Measurements from ENCODE around the gene GFI1B.

Gene GFI1B

DNA sequence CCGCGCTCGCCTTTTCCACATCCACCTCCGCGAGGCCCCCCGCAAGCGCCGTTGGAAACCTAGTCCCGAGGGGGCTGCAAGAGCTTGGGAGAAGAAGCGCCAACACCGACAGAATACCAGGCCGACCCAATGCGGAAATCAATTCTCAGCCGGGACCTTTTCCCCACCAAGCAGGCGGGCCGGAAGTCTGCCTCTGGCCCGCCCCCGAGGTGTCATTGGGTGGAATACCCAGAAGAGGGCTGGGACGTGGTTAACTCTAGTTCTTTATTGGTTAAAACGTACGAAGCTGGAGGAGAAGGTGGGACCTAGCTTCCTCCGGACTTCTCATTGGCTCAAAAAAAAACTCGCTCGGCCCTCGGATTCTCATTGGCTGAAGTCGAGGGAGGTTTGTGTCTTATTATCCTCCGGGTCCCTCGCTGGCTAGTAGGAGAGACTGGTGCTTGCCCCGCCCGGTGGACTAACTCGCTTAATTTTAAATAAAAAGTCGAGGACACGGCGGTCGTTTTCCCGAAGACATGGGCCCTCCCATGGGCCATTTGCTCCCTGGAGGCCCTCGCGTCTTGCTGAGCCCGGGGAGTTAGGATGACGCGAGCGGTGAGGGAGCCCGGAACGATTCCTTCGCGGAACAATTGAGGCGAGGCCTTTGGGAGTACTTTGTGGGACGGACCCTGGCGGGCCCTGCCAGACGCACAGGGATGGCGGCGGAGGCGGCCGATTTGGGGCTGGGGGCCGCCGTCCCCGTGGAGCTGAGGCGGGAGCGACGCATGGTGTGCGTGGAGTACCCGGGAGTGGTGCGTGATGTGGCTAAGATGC, 52.0 kb downstream of the GFI1B start, which contains the start of gene GTF3C5 (continued):
- TF ChIP-seq, protein P1, sequence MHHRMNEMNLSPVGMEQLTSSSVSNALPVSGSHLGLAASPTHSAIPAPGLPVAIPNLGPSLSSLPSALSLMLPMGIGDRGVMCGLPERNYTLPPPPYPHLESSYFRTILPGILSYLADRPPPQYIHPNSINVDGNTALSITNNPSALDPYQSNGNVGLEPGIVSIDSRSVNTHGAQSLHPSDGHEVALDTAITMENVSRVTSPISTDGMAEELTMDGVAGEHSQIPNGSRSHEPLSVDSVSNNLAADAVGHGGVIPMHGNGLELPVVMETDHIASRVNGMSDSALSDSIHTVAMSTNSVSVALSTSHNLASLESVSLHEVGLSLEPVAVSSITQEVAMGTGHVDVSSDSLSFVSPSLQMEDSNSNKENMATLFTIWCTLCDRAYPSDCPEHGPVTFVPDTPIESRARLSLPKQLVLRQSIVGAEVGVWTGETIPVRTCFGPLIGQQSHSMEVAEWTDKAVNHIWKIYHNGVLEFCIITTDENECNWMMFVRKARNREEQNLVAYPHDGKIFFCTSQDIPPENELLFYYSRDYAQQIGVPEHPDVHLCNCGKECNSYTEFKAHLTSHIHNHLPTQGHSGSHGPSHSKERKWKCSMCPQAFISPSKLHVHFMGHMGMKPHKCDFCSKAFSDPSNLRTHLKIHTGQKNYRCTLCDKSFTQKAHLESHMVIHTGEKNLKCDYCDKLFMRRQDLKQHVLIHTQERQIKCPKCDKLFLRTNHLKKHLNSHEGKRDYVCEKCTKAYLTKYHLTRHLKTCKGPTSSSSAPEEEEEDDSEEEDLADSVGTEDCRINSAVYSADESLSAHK (tag by site-specific recombination; IDR thresholded peaks at IDR 0.05): peak; percentile 53; the same call in 1 of the 2 replicates
- TF ChIP-seq GFI1B (tag by site-specific recombination; IDR thresholded peaks at IDR 0.05): peak; percentile 47; the same call in 1 of the 2 replicates
- TF ChIP-seq ZNF660 (tag by site-specific recombination; IDR thresholded peaks at IDR 0.05): peak; percentile 96
- no peak for TF ChIP-seq ZNF350 (tag by site-specific recombination; IDR thresholded peaks at IDR 0.05)
- TF ChIP-seq, protein P2, sequence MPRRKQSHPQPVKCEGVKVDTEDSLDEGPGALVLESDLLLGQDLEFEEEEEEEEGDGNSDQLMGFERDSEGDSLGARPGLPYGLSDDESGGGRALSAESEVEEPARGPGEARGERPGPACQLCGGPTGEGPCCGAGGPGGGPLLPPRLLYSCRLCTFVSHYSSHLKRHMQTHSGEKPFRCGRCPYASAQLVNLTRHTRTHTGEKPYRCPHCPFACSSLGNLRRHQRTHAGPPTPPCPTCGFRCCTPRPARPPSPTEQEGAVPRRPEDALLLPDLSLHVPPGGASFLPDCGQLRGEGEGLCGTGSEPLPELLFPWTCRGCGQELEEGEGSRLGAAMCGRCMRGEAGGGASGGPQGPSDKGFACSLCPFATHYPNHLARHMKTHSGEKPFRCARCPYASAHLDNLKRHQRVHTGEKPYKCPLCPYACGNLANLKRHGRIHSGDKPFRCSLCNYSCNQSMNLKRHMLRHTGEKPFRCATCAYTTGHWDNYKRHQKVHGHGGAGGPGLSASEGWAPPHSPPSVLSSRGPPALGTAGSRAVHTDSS (tag by site-specific recombination; IDR thresholded peaks at IDR 0.05): 0 out of 2 replicates have a peak, but pooled peaks have one; percentile 41
- no peak for TF ChIP-seq ZNF114 (tag by site-specific recombination; IDR thresholded peaks at IDR 0.05)
- TF ChIP-seq, protein P3, sequence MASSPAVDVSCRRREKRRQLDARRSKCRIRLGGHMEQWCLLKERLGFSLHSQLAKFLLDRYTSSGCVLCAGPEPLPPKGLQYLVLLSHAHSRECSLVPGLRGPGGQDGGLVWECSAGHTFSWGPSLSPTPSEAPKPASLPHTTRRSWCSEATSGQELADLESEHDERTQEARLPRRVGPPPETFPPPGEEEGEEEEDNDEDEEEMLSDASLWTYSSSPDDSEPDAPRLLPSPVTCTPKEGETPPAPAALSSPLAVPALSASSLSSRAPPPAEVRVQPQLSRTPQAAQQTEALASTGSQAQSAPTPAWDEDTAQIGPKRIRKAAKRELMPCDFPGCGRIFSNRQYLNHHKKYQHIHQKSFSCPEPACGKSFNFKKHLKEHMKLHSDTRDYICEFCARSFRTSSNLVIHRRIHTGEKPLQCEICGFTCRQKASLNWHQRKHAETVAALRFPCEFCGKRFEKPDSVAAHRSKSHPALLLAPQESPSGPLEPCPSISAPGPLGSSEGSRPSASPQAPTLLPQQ (tag by site-specific recombination; IDR thresholded peaks at IDR 0.05): peak; percentile 98
- no peak for TF ChIP-seq ZNF169 (tag by site-specific recombination; IDR thresholded peaks at IDR 0.05)
- TF ChIP-seq ZNF624 (tag by site-specific recombination; IDR thresholded peaks at IDR 0.05): peak; percentile 83; the same call in 1 of the 2 replicates
- no peak for TF ChIP-seq ZNF776 (tag by site-specific recombination; IDR thresholded peaks at IDR 0.05; ENCODE audit: borderline replicate concordance)
- 0 out of 2 replicates have a peak, but pooled peaks have one; percentile 13 for TF ChIP-seq ZFP3 (tag by site-specific recombination; IDR thresholded peaks at IDR 0.05; ENCODE audit: low read depth)
- peak; percentile 99 for TF ChIP-seq ZFP37 (tag by site-specific recombination; IDR thresholded peaks at IDR 0.05)
- peak; percentile 18; the same call in 1 of the 2 replicates for TF ChIP-seq GLI2 (tag by site-specific recombination; IDR thresholded peaks at IDR 0.05; ENCODE audit: borderline replicate concordance, low read depth)
- TF ChIP-seq ZBTB7A (tag by site-specific recombination; IDR thresholded peaks at IDR 0.05; ENCODE audit: low read depth): peak; percentile 98
- TF ChIP-seq, protein P4, sequence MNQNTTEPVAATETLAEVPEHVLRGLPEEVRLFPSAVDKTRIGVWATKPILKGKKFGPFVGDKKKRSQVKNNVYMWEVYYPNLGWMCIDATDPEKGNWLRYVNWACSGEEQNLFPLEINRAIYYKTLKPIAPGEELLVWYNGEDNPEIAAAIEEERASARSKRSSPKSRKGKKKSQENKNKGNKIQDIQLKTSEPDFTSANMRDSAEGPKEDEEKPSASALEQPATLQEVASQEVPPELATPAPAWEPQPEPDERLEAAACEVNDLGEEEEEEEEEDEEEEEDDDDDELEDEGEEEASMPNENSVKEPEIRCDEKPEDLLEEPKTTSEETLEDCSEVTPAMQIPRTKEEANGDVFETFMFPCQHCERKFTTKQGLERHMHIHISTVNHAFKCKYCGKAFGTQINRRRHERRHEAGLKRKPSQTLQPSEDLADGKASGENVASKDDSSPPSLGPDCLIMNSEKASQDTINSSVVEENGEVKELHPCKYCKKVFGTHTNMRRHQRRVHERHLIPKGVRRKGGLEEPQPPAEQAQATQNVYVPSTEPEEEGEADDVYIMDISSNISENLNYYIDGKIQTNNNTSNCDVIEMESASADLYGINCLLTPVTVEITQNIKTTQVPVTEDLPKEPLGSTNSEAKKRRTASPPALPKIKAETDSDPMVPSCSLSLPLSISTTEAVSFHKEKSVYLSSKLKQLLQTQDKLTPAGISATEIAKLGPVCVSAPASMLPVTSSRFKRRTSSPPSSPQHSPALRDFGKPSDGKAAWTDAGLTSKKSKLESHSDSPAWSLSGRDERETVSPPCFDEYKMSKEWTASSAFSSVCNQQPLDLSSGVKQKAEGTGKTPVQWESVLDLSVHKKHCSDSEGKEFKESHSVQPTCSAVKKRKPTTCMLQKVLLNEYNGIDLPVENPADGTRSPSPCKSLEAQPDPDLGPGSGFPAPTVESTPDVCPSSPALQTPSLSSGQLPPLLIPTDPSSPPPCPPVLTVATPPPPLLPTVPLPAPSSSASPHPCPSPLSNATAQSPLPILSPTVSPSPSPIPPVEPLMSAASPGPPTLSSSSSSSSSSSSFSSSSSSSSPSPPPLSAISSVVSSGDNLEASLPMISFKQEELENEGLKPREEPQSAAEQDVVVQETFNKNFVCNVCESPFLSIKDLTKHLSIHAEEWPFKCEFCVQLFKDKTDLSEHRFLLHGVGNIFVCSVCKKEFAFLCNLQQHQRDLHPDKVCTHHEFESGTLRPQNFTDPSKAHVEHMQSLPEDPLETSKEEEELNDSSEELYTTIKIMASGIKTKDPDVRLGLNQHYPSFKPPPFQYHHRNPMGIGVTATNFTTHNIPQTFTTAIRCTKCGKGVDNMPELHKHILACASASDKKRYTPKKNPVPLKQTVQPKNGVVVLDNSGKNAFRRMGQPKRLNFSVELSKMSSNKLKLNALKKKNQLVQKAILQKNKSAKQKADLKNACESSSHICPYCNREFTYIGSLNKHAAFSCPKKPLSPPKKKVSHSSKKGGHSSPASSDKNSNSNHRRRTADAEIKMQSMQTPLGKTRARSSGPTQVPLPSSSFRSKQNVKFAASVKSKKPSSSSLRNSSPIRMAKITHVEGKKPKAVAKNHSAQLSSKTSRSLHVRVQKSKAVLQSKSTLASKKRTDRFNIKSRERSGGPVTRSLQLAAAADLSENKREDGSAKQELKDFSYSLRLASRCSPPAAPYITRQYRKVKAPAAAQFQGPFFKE (tag by site-specific recombination; IDR thresholded peaks at IDR 0.05; ENCODE audit: borderline replicate concordance): peak; percentile 95; the same call in 1 of the 2 replicates
- peak; percentile 97 for TF ChIP-seq ZNF561 (tag by site-specific recombination; IDR thresholded peaks at IDR 0.05; ENCODE audit: borderline replicate concordance)
- TF ChIP-seq ZFP41 (tag by site-specific recombination; IDR thresholded peaks at IDR 0.05; ENCODE audit: borderline replicate concordance): peak; percentile 80; the same call in 1 of the 2 replicates
- 0 out of 2 replicates have a peak, but pooled peaks have one; percentile 83 for TF ChIP-seq SALL2 (tag by site-specific recombination; IDR thresholded peaks at IDR 0.05; ENCODE audit: borderline replicate concordance)
- TF ChIP-seq KLF1 (tag by site-specific recombination; IDR thresholded peaks at IDR 0.05): peak; percentile 63
- TF ChIP-seq, protein P5, sequence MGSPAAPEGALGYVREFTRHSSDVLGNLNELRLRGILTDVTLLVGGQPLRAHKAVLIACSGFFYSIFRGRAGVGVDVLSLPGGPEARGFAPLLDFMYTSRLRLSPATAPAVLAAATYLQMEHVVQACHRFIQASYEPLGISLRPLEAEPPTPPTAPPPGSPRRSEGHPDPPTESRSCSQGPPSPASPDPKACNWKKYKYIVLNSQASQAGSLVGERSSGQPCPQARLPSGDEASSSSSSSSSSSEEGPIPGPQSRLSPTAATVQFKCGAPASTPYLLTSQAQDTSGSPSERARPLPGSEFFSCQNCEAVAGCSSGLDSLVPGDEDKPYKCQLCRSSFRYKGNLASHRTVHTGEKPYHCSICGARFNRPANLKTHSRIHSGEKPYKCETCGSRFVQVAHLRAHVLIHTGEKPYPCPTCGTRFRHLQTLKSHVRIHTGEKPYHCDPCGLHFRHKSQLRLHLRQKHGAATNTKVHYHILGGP (tag by site-specific recombination; IDR thresholded peaks at IDR 0.05): 0 out of 2 replicates have a peak, but pooled peaks have one; percentile 27
- peak; percentile 85 for TF ChIP-seq ZNF184 (tag by site-specific recombination; IDR thresholded peaks at IDR 0.05)
- TF ChIP-seq ZNF175 (tag by site-specific recombination; IDR thresholded peaks at IDR 0.05): no peak
- TF ChIP-seq ZNF266 (tag by site-specific recombination; IDR thresholded peaks at IDR 0.05; ENCODE audit: low read depth): no peak
- peak; percentile 86 for TF ChIP-seq ZNF121 (tag by site-specific recombination; IDR thresholded peaks at IDR 0.05)
- TF ChIP-seq ZNF202 (tag by site-specific recombination; IDR thresholded peaks at IDR 0.05; ENCODE audit: borderline replicate concordance): no peak
- TF ChIP-seq OSR2 (tag by site-specific recombination; IDR thresholded peaks at IDR 0.05): no peak
